Aorta (tissue), 5 donors: ENCODE measurements around the gene SULT1A3. TPM values are rescaled to one million over a fixed set of nuclear protein-coding genes. Genes with fewer than 3 reads are reported as not detected.
"Not testable (repeated sequence)": the region's sequence is repeated elsewhere in the genome, so short reads cannot be mapped to it uniquely, and the experiment has no call there.

Source experiments
- ATAC-seq: fragments of 200-7000 bp; cut with Tn5 transposase; one replicate; pipeline ENCODE4 v1.9.1; 2022; ENCODE audit warnings: moderate library complexity; ENCODE audit not compliant: low FRiP score
- DNase-seq, 2 donors: peaks; one replicate each; pipeline ENCODE4 v3.0.0-alpha.2; 2020
- H3K27ac ChIP-seq, 2 donors: one replicate each; pipeline ENCODE4 v1.5.1; 2013; ENCODE audit warnings: low read length in 2 of 2, mild to moderate bottlenecking in 2 of 2, moderate library complexity in 2 of 2, control low read depth in 1 of 2, inconsistent platforms in 1 of 2, low read depth in 1 of 2
- H3K27me3 ChIP-seq, 2 donors: one replicate each; pipeline ENCODE4 v1.6.1; 2013; ENCODE audit warnings: control low read depth in 1 of 2, low read length in 1 of 2, mild to moderate bottlenecking in 1 of 2, moderate library complexity in 1 of 2; ENCODE audit not compliant: insufficient read depth in 2 of 2, control insufficient read depth in 1 of 2
- H3K36me3 ChIP-seq, 2 donors: one replicate each; pipeline ENCODE4 v1.6.1; 2013; ENCODE audit warnings: control low read depth in 1 of 2, low read length in 1 of 2, mild to moderate bottlenecking in 1 of 2; ENCODE audit not compliant: insufficient read depth in 2 of 2, control insufficient read depth in 1 of 2
- H3K4me1 ChIP-seq, 2 donors: one replicate each; pipeline ENCODE4 v1.6.1; 2013; ENCODE audit warnings: low read length in 2 of 2, control low read depth in 1 of 2, mild to moderate bottlenecking in 1 of 2, moderate library complexity in 1 of 2; ENCODE audit not compliant: insufficient read depth in 2 of 2, control insufficient read depth in 1 of 2
- H3K4me3 ChIP-seq, 2 donors: one replicate each; pipeline ENCODE4 v1.5.1; 2013; ENCODE audit warnings: low read length in 2 of 2, control low read depth in 1 of 2, mild to moderate bottlenecking in 1 of 2
- H3K9me3 ChIP-seq: one replicate; pipeline ENCODE4 v1.6.1; 2013; ENCODE audit warnings: mild to moderate bottlenecking, low read length; ENCODE audit not compliant: control insufficient read depth
- WGBS, 2 donors: extraction: QIAGEN DNeasy Blood & Tissue Kit; methylation state at CpG; one replicate each; pipeline ENCODE4 v1.1.7; 2013; 5-methylcytosine and 5-hydroxymethylcytosine counted together
- intact Hi-C, 2 donors: fragments of 100-400 bp; cut with DNase I; formaldehyde crosslinking; loops; one replicate each; pipeline versions ENCODE4 v1.14.2 to v1.15.0; 2022
- long read RNA-seq, 2 donors: library from polyadenylated mRNA; unstranded; transcript quantifications; one replicate each; pipeline ENCODE4 v2.0.0, GENCODE V29; 2020 to 2021
- polyA plus RNA-seq, 2 donors: library from polyadenylated mRNA; stranded (reverse); fragments of 200-250 nt; gene quantifications; one replicate each; pipeline ENCODE4 v1.2.3, GENCODE V29; 2013
- total RNA-seq, 2 donors: library from RNA; stranded (reverse); fragmentation: NEBNext Ultra II Directional; extraction: Animal tissue kit (Norgen Biotek cat#: 25700); gene quantifications; one replicate each; pipeline ENCODE4 v1.2.1, GENCODE V29; 2021
- donor health status: healthy with polysubstance abuse.
- donor health status: Bipolar disorder and iron deficiency.
- donor health status: DM: no; HTN: no; CAD: no.
- donor health status: DM: no; HTN: no; CAD: no.
- donor health status: DM: yes; HTN: yes; CAD: no.

SULT1A3 gene
- 10 to 100 TPM in 1 of 2 donors, 1 to 10 TPM in 1; 6.6 to 29.7 TPM for total RNA-seq
- polyA plus RNA-seq, result 10 to 100 TPM; 19.7 to 91.1 TPM
- long read RNA-seq, donor 1, transcript SULT1A3-201 (8 exons, 1,097 nt), result major isoform, 9 of 14 reads
- long read RNA-seq, donor 1, partial matches to known transcripts, result 3 of 14 reads
- long read RNA-seq, donor 1, other reads (novel, unspliced or antisense), result 2 of 14 reads
- long read RNA-seq, donor 2, partial matches to known transcripts, result 0 of 5 reads
- long read RNA-seq, donor 2, other reads (novel, unspliced or antisense), result 1 of 5 reads

GRCh38 chr16:30199049-30199448, at the start of gene SULT1A3:
TSS of gene SULT1A3 (plus strand) at chr16:30199255. CDS start at chr16:30200729, 1,474 bp downstream.
- H3K4me1 ChIP-seq, H3K4me3 ChIP-seq, H3K27ac ChIP-seq, H3K36me3 ChIP-seq, H3K27me3 ChIP-seq, intact Hi-C loops, DNase-seq, H3K9me3 ChIP-seq: not testable (repeated sequence)
- no CpG with 5 or more reads among the region's 3 CpGs for WGBS, 2 donors
- ATAC-seq, result peak; percentile 0

GRCh38 chr16:30151091-30151490, 48.0 kb upstream of the SULT1A3 start:
- Histone ChIP-seq H3K27ac (no peak overlapping the region), H3K4me3 (no peak overlapping the region), H3K4me1 (no peaks in the 10 kb centered on the region), H3K27me3 (no peaks in the 10 kb centered on the region), H3K36me3 (no peaks in the 10 kb centered on the region), H3K9me3 (peaks cover 2% of the 10 kb centered on the region)
- DNase-seq (no peak), ATAC-seq (no peak)
- intact Hi-C loops, result no loop called here
- WGBS, 2 donors, result 91% methylated on average over 7 of the region's 7 CpGs

GRCh38 chr16:30152517-30152916, 46.5 kb upstream of the SULT1A3 start:
- Histone ChIP-seq H3K4me3 (no peak overlapping the region), H3K36me3 (no peaks in the 10 kb centered on the region), H3K27me3 (no peaks in the 10 kb centered on the region), H3K27ac (no peak overlapping the region), H3K4me1 (no peaks in the 10 kb centered on the region), H3K9me3 (peaks cover 2% of the 10 kb centered on the region)
- DNase-seq (no peak), ATAC-seq (no peak)
- WGBS, 2 donors, result 93 to 96% methylated on average over 9 of the region's 9 CpGs
- intact Hi-C loops, result no loop called here

- Histone ChIP-seq H3K36me3 (no peaks in the 10 kb centered on the region), H3K4me3 (no peak overlapping the region), H3K9me3 (no peaks in the 10 kb centered on the region), H3K4me1 (no peaks in the 10 kb centered on the region), H3K27me3 (no peaks in the 10 kb centered on the region), H3K27ac (no peak overlapping the region)
- ATAC-seq (no peak), DNase-seq (no peak)
- 97% methylated on average over 5 of the region's 5 CpGs for WGBS, 2 donors
- intact Hi-C loops, result no loop called here
Observed at GRCh38 chr16:30155188-30155587, 43.9 kb upstream of the SULT1A3 start.

GRCh38 chr16:30157214-30157613, 41.8 kb upstream of the SULT1A3 start:
- intact Hi-C loops, result no loop called here

GRCh38 chr16:30163538-30163937, 35.5 kb upstream of the SULT1A3 start:
- no peak for ATAC-seq
- WGBS, 2 donors, result 68 to 69% methylated on average over 3 of the region's 3 CpGs
- no peaks in the 10 kb centered on the region for H3K27me3 ChIP-seq
- H3K9me3 ChIP-seq, result no peaks in the 10 kb centered on the region
- intact Hi-C loops, result loop anchor here in 1 of 2 donors (10.0 kb wide), 1 partner anchor 49 kb away; the partner anchor contains the start of gene GDPD3
- no peak overlapping the region for H3K27ac ChIP-seq
- H3K4me1 ChIP-seq, result no peaks in the 10 kb centered on the region
- DNase-seq, result no peak
- H3K4me3 ChIP-seq, result no peak overlapping the region
- H3K36me3 ChIP-seq, result no peaks in the 10 kb centered on the region

More at GRCh38 chr16:30157214-30157613, 41.8 kb upstream of the SULT1A3 start:
- H3K27me3 ChIP-seq, result no peaks in the 10 kb centered on the region
- no peaks in the 10 kb centered on the region for H3K4me1 ChIP-seq
- no peaks in the 10 kb centered on the region for H3K9me3 ChIP-seq
- no peak overlapping the region for H3K4me3 ChIP-seq
- 79 to 81% methylated on average over 1 of the region's 1 CpG for WGBS, 2 donors
- H3K36me3 ChIP-seq, result no peaks in the 10 kb centered on the region
- no peak overlapping the region for H3K27ac ChIP-seq
- ATAC-seq, result no peak
- DNase-seq, result no peak

- WGBS, 2 donors, result 86 to 88% methylated on average over 11 of the region's 11 CpGs
- DNase-seq (no peak), ATAC-seq (no peak)
- Histone ChIP-seq H3K36me3 (no peaks in the 10 kb centered on the region), H3K9me3 (no peaks in the 10 kb centered on the region), H3K4me1 (no peaks in the 10 kb centered on the region), H3K27me3 (no peaks in the 10 kb centered on the region), H3K4me3 (no peak overlapping the region), H3K27ac (no peak overlapping the region)
- intact Hi-C loops, result loop anchor here in 1 of 2 donors (10.0 kb wide), 1 partner anchor 52 kb away; the partner anchor contains the start of gene GDPD3
Observed at GRCh38 chr16:30166202-30166902, 32.7 kb upstream of the SULT1A3 start.

GRCh38 chr16:30168746-30169145, 30.3 kb upstream of the SULT1A3 start:
- WGBS, 2 donors, result 78 to 79% methylated on average over 13 to 16 of the region's 29 CpGs
- intact Hi-C loops, result loop anchor here in 1 of 2 donors (10.0 kb wide), 1 partner anchor 54 kb away; the partner anchor contains the start of gene GDPD3

More at GRCh38 chr16:30168746-30169145, 30.3 kb upstream of the SULT1A3 start:
- H3K4me3 ChIP-seq, H3K27me3 ChIP-seq, H3K9me3 ChIP-seq, H3K4me1 ChIP-seq, H3K27ac ChIP-seq, H3K36me3 ChIP-seq, ATAC-seq: not testable (repeated sequence)
- peak in 1 of 2 donors; percentile 6 for DNase-seq
